ENCODE measurements around the gene ZHX3.

- TF ChIP-seq POLR2A (IDR thresholded peaks at IDR 0.05) (no peak), POLR2AphosphoS5 (IDR thresholded peaks at IDR 0.05) (no peak)
- TF ChIP-seq, protein P1, sequence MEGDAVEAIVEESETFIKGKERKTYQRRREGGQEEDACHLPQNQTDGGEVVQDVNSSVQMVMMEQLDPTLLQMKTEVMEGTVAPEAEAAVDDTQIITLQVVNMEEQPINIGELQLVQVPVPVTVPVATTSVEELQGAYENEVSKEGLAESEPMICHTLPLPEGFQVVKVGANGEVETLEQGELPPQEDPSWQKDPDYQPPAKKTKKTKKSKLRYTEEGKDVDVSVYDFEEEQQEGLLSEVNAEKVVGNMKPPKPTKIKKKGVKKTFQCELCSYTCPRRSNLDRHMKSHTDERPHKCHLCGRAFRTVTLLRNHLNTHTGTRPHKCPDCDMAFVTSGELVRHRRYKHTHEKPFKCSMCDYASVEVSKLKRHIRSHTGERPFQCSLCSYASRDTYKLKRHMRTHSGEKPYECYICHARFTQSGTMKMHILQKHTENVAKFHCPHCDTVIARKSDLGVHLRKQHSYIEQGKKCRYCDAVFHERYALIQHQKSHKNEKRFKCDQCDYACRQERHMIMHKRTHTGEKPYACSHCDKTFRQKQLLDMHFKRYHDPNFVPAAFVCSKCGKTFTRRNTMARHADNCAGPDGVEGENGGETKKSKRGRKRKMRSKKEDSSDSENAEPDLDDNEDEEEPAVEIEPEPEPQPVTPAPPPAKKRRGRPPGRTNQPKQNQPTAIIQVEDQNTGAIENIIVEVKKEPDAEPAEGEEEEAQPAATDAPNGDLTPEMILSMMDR (IDR thresholded peaks at IDR 0.05 in 8 of 11, conservative IDR thresholded peaks at IDR 0.05 in 3 of 11) = no peak
Measured at GRCh38 chr20:41334036-41334435, 16.5 kb upstream of the ZHX3 start.

Data from spleen (tissue), 7 donors.